Measurements from ENCODE around the gene ZFYVE1. TPM values are rescaled to one million over a fixed set of nuclear protein-coding genes. Genes with fewer than 3 reads are reported as not detected.

Gene ZFYVE1
- total and polyA plus RNA-seq, 5 experiments from 2014 or later: 4.1 to 20.5 (median 6.4) TPM

- H3K4me3 Mint-ChIP-seq: peak overlapping the region; percentile 89 to 98 (median 96)
- peaks cover 6 to 26% (median 16%) of the 10 kb centered on the region in 4 donors for H3K4me1 Mint-ChIP-seq
- no peaks in the 10 kb centered on the region for H3K9me3 Mint-ChIP-seq
- H3K36me3 Mint-ChIP-seq: peaks cover 0 to 2% (median 0%) of the 10 kb centered on the region in 3 donors
- H3K27me3 Mint-ChIP-seq: peaks cover 0 to 4% (median 0%) of the 10 kb centered on the region in 5 donors
- DNase-seq: peak in 1 of 10 donors; percentile 88
- POLR2A ChIA-PET: interaction anchor here (0.5 to 2.4 kb wide), 9 partner anchors 9 to 533 kb away, joined by 3 to 6 read pairs (median 4); partner anchors contain the start of genes DPF3, NUMB and RBM25
- H3K27ac Mint-ChIP-seq: peak overlapping the region; percentile 86 to 98 (median 96)
- ATAC-seq: no peak
Observed at GRCh38 chr14:72925815-72926291, 101.1 kb downstream of the ZFYVE1 start.

GRCh38 chr14:72925171-72925759 is 101.6 kb downstream of the ZFYVE1 start:
- POLR2A ChIA-PET: interaction anchor here (0.5 to 1.5 kb wide), 3 partner anchors 31 to 533 kb away, joined by 3 to 4 read pairs (median 3); partner anchors contain the start of genes DPF3 and NUMB
- ATAC-seq (no peak), DNase-seq (no peak)
- Mint-ChIP-seq H3K9me3 (no peaks in the 10 kb centered on the region), H3K36me3 (peaks cover 0 to 2% (median 0%) of the 10 kb centered on the region in 3 donors), H3K27ac (peak overlapping the region in 8 of 10 donors; percentile 79 to 97 (median 95)), H3K27me3 (peaks cover 0 to 6% (median under 1%) of the 10 kb centered on the region in 5 donors), H3K4me3 (peak overlapping the region; percentile 89 to 98 (median 96)), H3K4me1 (peaks cover 6 to 22% (median 15%) of the 10 kb centered on the region in 4 donors)

- POLR2A ChIA-PET: interaction anchor here (0.7 kb wide), 1 partner anchor 29 kb away, joined by 3 read pairs; no protein-coding TSS in a partner anchor
- peaks cover 0 to 8% (median 4%) of the 10 kb centered on the region in 5 donors for H3K27me3 Mint-ChIP-seq
Observed at GRCh38 chr14:72924337-72924736, 102.6 kb downstream of the ZFYVE1 start.

GRCh38 chr14:72921396-72921795 is 105.5 kb downstream of the ZFYVE1 start:
- H3K36me3 Mint-ChIP-seq: no peaks in the 10 kb centered on the region
- no peaks in the 10 kb centered on the region for H3K9me3 Mint-ChIP-seq
- DNase-seq (no peak), ATAC-seq (no peak)
- POLR2A ChIA-PET: interaction anchor here (0.6 kb wide), 1 partner anchor 39 kb away, joined by 3 read pairs; no protein-coding TSS in a partner anchor
- H3K27ac Mint-ChIP-seq: no peak overlapping the region
- H3K27me3 Mint-ChIP-seq: peaks cover 0 to 17% (median 5%) of the 10 kb centered on the region in 5 donors
- peaks cover 3 to 12% (median 8%) of the 10 kb centered on the region in 4 donors for H3K4me1 Mint-ChIP-seq
- no peak overlapping the region for H3K4me3 Mint-ChIP-seq

More at GRCh38 chr14:72924337-72924736, 102.6 kb downstream of the ZFYVE1 start:
- H3K9me3 Mint-ChIP-seq: no peaks in the 10 kb centered on the region
- H3K4me3 Mint-ChIP-seq: peak overlapping the region in 2 of 10 donors; percentile 25 to 26
- ATAC-seq (no peak), DNase-seq (no peak)
- no peak overlapping the region for H3K27ac Mint-ChIP-seq
- no peaks in the 10 kb centered on the region for H3K36me3 Mint-ChIP-seq
- H3K4me1 Mint-ChIP-seq: peaks cover 6 to 18% (median 14%) of the 10 kb centered on the region in 4 donors

- H3K4me3 Mint-ChIP-seq: no peak overlapping the region
- peaks cover 4 to 18% (median 8%) of the 10 kb centered on the region in 5 donors for H3K27me3 Mint-ChIP-seq
- no peak for DNase-seq
- peaks cover 0 to under 1% (median 0%) of the 10 kb centered on the region in 4 donors for H3K4me1 Mint-ChIP-seq
- POLR2A ChIA-PET: no interaction called here
- H3K36me3 Mint-ChIP-seq: no peaks in the 10 kb centered on the region
- H3K9me3 Mint-ChIP-seq: no peaks in the 10 kb centered on the region
- H3K27ac Mint-ChIP-seq: no peak overlapping the region
- ATAC-seq: no peak
Observed at GRCh38 chr14:72920008-72920407, 106.9 kb downstream of the ZFYVE1 start.

Other genes with a start within 250 kb of the ZFYVE1 start
- gene DPF3, start 133.0 kb downstream of the ZFYVE1 start, total RNA-seq: under 1 TPM; 0.55 to 0.58 TPM
- gene DPF3, start 133.0 kb downstream of the ZFYVE1 start, polyA plus RNA-seq: under 1 TPM; 0.35 to 0.52 (median 0.38) TPM
- 10 to 100 TPM; 32.4 to 32.8 TPM for gene DCAF4, start 100.6 kb downstream of the ZFYVE1 start, total RNA-seq
- gene DCAF4, start 100.6 kb downstream of the ZFYVE1 start, polyA plus RNA-seq: 10 to 100 TPM in 1 of 3 donors, 1 to 10 TPM in 2; 7.9 to 11.1 (median 9.0) TPM
- gene RBM25, start 31.4 kb upstream of the ZFYVE1 start, total RNA-seq: 100 to 1,000 TPM; 161 to 168 TPM
- 10 to 100 TPM; 40.7 to 64.8 (median 42.6) TPM for gene RBM25, start 31.4 kb upstream of the ZFYVE1 start, polyA plus RNA-seq
- gene PSEN1, start 109.4 kb upstream of the ZFYVE1 start, total RNA-seq: 10 to 100 TPM; 36.8 to 46.3 TPM
- 10 to 100 TPM; 14.7 to 26.1 (median 20.6) TPM for gene PSEN1, start 109.4 kb upstream of the ZFYVE1 start, polyA plus RNA-seq
- under 1 TPM; 0.10 to 0.11 TPM for gene PAPLN, start 210.4 kb upstream of the ZFYVE1 start, total RNA-seq
- under 1 TPM; 0.07 to 0.37 (median 0.10) TPM for gene PAPLN, start 210.4 kb upstream of the ZFYVE1 start, polyA plus RNA-seq

Data from naive thymus-derived CD8-positive, alpha-beta T cell (primary cell).